ENCODE results near the gene LINS1.

LINS1 gene

GRCh38 chr15:100547961-100548360 lies 54.0 kb downstream of the LINS1 start:
- DNase-seq = no peak

GRCh38 chr15:100544946-100545345 lies 57.0 kb downstream of the LINS1 start:
- no peak for DNase-seq

GRCh38 chr15:100544338-100544841 lies 57.6 kb downstream of the LINS1 start:
- DNase-seq = no peak

DNA sequence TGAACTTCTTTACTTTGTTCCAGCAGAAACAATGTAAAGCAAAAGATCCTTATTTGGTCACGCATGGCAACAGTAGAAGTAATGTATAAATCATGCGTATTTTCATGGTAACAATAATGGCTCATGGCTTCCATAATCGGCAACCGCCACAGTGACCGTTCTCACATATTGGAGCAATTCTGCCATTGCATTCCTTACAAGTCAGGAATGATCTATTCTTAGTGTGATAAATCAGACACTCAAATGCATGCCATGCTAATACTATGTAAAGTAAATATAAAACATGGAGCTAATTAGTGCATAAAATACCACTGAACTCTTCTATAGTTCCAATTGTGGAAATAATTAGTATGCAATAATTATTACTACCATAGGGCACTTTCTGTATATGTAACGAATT lies 59.7 kb downstream of the LINS1 start:
- no peak for DNase-seq

- no peak for DNase-seq
Measured at GRCh38 chr15:100537331-100537730, 64.7 kb downstream of the LINS1 start.

DNA sequence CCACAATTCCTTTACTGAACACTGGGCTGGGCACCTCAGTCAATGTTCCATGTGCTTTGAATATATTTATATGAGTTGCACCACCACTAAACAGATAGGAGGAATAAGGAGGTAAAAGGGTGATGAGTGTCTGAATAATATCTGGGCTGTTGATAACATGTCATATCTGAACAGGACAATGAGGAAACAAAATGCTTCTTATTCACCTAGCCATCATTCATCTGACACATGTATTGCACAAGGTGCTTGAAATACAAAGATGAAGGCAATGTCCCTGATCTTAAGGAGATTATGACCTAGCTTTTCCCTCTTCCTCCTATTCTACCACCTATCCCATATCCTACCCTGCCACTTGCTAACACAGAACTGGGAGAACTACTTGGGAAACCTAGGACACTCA lies 65.3 kb downstream of the LINS1 start:
- no peak for DNase-seq

DNA sequence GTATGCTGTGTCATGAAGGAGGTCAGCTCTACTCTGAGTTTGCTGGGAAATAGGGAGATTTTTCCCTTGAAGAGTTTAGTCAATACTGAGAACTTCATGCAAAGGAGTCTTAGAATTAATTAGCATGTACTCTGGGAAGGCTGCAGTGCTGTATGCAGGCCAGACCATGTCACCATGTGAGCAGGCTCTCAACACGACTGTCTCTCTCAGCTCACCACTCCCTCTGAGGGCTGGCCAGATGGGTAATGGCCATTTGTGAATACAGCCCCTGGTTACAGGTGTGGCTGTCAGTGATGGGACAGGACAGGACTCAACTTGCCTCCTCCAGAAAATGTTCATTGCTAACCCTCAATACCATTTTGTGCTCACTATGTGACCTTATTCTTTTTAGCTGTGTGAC lies 68.1 kb downstream of the LINS1 start:
- DNase-seq = no peak

GRCh38 chr15:100531823-100532327 lies 70.1 kb downstream of the LINS1 start:
- DNase-seq = no peak

- no peak for DNase-seq
Measured at GRCh38 chr15:100531204-100531603, 70.8 kb downstream of the LINS1 start.

DNA sequence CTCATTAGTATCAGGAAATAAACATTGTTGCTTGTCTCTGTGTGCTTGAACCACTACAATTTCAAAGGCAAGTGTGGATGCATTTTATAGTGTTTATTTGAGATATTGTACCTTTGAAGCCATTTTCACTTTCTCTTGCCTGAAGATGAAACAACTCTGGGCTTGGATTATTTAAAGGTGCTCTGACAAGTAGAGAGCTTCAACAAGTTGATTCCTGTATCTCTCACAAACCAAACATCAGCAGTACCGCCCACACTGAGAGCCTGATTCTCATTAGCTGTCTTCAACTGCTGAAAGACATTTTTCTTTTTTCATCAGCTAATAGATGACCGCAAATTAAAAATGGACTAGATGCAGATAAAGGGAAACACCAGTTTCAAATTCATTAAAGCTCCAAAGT lies 72.4 kb downstream of the LINS1 start:
- DNase-seq = no peak

- DNase-seq = no peak
Measured at GRCh38 chr15:100528833-100529428, 73.1 kb downstream of the LINS1 start, which contains the start of gene CERS3. CERS3 (minus strand) TSS chr15:100528950; CDS start chr15:100501849, 27,101 bp downstream.

- peak; percentile 90 for DNase-seq
Measured at GRCh38 chr15:100526027-100526481, 75.9 kb downstream of the LINS1 start.

- DNase-seq = no peak
Measured at GRCh38 chr15:100525436-100525835, 76.5 kb downstream of the LINS1 start.

DNA sequence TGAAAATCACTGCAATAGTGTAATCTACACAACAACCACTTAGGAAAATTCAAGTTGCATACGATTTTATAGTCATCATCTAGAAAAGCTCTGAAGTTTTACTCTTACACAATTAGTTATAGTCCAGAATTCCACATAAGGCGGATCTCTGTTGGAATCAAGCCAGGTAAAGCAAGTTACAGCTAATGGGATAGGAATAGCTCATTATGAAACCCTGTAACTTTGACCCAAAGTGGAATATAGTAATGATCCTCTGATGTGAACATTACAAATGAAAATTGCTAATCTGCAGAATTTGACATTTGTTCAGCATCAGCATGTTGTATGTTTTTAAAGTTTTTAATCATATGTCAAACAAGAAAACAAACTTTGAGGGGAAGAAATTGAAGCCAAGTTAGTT lies 77.7 kb downstream of the LINS1 start:
- no peak for DNase-seq

DNA sequence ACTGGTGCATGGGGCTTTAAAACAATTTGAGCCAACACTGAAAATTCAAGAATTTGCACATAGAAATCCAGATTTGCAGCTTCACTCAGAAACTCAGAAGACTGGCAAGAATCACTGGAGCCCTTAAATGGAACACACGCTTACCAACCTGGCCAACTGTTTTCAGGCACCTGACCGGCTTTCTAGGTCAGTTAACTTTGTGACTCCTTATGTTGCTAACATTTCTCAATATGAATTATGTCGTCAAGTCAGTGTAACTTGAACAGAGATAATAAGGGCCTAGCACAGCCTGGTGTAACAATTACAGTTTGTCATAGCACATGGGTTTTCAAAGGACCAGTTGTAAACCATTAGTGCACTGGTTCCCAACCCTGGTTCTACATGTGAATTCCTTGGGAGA lies 80.1 kb downstream of the LINS1 start:
- no peak for DNase-seq

DNA sequence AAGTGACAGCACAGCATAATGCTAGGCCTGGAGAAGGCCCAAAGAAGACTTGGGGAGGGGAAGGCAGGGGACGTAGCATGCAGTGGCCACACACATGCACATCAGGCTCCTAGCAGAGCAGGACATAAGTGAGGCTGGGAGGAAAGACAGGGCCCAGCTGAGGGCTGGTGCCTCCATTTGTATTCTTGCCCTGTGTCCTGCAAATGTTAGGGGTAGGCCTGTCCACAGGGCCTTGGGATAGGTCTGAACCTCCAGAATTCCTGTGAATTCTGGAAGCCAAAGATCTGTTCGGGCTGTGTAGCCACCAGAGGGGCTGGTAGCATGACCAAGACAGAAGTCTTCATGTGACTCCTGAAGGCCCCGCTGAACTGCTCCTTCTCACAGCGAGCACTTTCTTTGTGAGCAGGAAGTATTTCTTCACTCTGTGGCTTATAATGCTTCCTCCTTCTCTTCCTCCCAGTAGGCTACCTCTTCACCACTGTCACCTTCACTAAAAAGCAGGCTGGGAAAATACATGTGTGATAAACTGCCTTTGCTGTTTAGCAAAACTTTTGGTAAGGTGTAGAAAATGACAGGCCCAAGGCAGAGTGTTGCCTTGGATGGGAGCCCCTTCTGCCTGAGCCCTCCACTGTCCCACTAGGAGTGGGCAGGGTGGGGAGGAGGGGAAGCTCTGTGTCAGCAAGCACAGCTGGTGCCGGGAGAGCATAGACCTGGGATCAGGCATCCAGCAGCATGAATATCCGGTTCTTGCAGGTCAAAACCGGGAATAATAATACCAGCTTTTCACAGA lies 81.7 kb downstream of the LINS1 start:
- no peak for DNase-seq

- DNase-seq = no peak
Measured at GRCh38 chr15:100517846-100518245, 84.1 kb downstream of the LINS1 start.

Measured in left hindlimb (tissue), 1 donor.